HEK293T (cell line): ENCODE measurements around the gene MAGI2.

ENCODE experiments used
- BHLHE40 ChIP-seq: fragments of 450-650 bp; IDR thresholded peaks from 2 replicates; pipeline ENCODE4 v1.6.1; 2016; ENCODE audit warnings: mild to moderate bottlenecking, moderate library complexity, borderline replicate concordance
- ELF4 ChIP-seq: fragments of 450-650 bp; IDR thresholded peaks from 2 replicates; pipeline ENCODE4 v1.6.1; 2017; ENCODE audit warnings: antibody characterized with exemption
- FOXA1 ChIP-seq: fragments of 450-650 bp; IDR thresholded peaks from 2 replicates; pipeline ENCODE4 v1.6.1; 2016; ENCODE audit warnings: mild to moderate bottlenecking
- FOXK2 ChIP-seq: fragments of 450-650 bp; IDR thresholded peaks from 2 replicates; pipeline ENCODE4 v1.6.1; 2016; ENCODE audit warnings: mild to moderate bottlenecking
- FOXM1 ChIP-seq: fragments of 450-650 bp; IDR thresholded peaks from 2 replicates; pipeline ENCODE4 v1.6.1; 2017; ENCODE audit warnings: mild to moderate bottlenecking, borderline replicate concordance
- HDGF ChIP-seq: fragments of 450-650 bp; IDR thresholded peaks from 2 replicates; pipeline ENCODE4 v1.6.1; 2017; ENCODE audit warnings: antibody characterized with exemption, borderline replicate concordance
- L3MBTL2 ChIP-seq: fragments of 450-650 bp; conservative IDR thresholded peaks from 2 replicates; pipeline ENCODE4 v1.6.1; 2016; ENCODE audit warnings: mild to moderate bottlenecking
- LEF1 ChIP-seq: fragments of 450-650 bp; IDR thresholded peaks from 2 replicates; pipeline ENCODE4 v1.6.1; 2017; ENCODE audit warnings: mild to moderate bottlenecking, borderline replicate concordance
- NFRKB ChIP-seq: fragments of 450-650 bp; IDR thresholded peaks from 2 replicates; pipeline ENCODE4 v1.6.1; 2016; ENCODE audit warnings: mild to moderate bottlenecking, moderate library complexity
- PKNOX1 ChIP-seq: fragments of 450-650 bp; IDR thresholded peaks from 2 replicates; pipeline ENCODE4 v1.6.1; 2016
- SP1 ChIP-seq: fragments of 450-650 bp; IDR thresholded peaks from 2 replicates; pipeline ENCODE4 v1.6.1; 2017
- SUZ12 ChIP-seq: fragments of 450-650 bp; IDR thresholded peaks from 2 replicates; pipeline ENCODE4 v1.6.1; 2016; ENCODE audit warnings: mild to moderate bottlenecking
- TARDBP ChIP-seq: fragments of 450-650 bp; IDR thresholded peaks from 2 replicates; pipeline ENCODE4 v1.6.1; 2016
- ZNF384 ChIP-seq: fragments of 450-650 bp; IDR thresholded peaks from 2 replicates; pipeline ENCODE4 v1.6.1; 2016

- TF ChIP-seq ZNF384 (no peak), NFRKB (no peak), PKNOX1 (no peak), HDGF (no peak), TARDBP (no peak), BHLHE40 (no peak), SP1 (no peak), FOXM1 (no peak), ELF4 (no peak), L3MBTL2 (no peak), FOXA1 (no peak), FOXK2 (no peak), SUZ12 (no peak), LEF1 (no peak)
Observed at GRCh38 chr7:78296046-78296597, 1157.3 kb downstream of the MAGI2 start.
